Measurements from ENCODE around the gene SCGB1A1.

SCGB1A1 gene

GRCh38 chr11:62402960-62403730, 15.7 kb upstream of the SCGB1A1 start:
- FAIRE-seq (no peak), DNase-seq (ENCODE audit: insufficient read length, low spot score) (no peak)

GRCh38 chr11:62404435-62404834, 14.4 kb upstream of the SCGB1A1 start:
- TF ChIP-seq POLR2AphosphoS5 (IDR thresholded peaks at IDR 0.05; ENCODE audit: low read depth, low read length): no peak
- no peak for TF ChIP-seq POLR2A (IDR thresholded peaks at IDR 0.05; ENCODE audit: low read depth, low read length)
- no peak for TF ChIP-seq SPI1 (IDR thresholded peaks at IDR 0.05; ENCODE audit: low read depth, low read length)
- TF ChIP-seq POU2F2 (IDR thresholded peaks at IDR 0.05; ENCODE audit: low read depth, low read length): no peak
- no peak for TF ChIP-seq TAF1 (IDR thresholded peaks at IDR 0.05; ENCODE audit: low read depth, low read length)
- TF ChIP-seq PAX5 (IDR thresholded peaks at IDR 0.05; ENCODE audit: insufficient read depth, low read length, severe bottlenecking): no peak
- FAIRE-seq (no peak), DNase-seq (ENCODE audit: insufficient read length, low spot score) (no peak)

More at GRCh38 chr11:62402960-62403730, 15.7 kb upstream of the SCGB1A1 start:
- no peak for TF ChIP-seq PAX5 (IDR thresholded peaks at IDR 0.05; ENCODE audit: insufficient read depth, low read length, severe bottlenecking)

- FAIRE-seq (no peak), DNase-seq (ENCODE audit: insufficient read length, low spot score) (no peak)
- no peak for TF ChIP-seq PAX5 (IDR thresholded peaks at IDR 0.05; ENCODE audit: insufficient read depth, low read length, severe bottlenecking)
- no peak for TF ChIP-seq POLR2A (IDR thresholded peaks at IDR 0.05; ENCODE audit: low read depth, low read length)
- TF ChIP-seq SPI1 (IDR thresholded peaks at IDR 0.05; ENCODE audit: low read depth, low read length): no peak
- no peak for TF ChIP-seq POU2F2 (IDR thresholded peaks at IDR 0.05; ENCODE audit: low read depth, low read length)
- TF ChIP-seq TAF1 (IDR thresholded peaks at IDR 0.05; ENCODE audit: low read depth, low read length): no peak
- no peak for TF ChIP-seq POLR2AphosphoS5 (IDR thresholded peaks at IDR 0.05; ENCODE audit: low read depth, low read length)
Measured at GRCh38 chr11:62404901-62405300, 13.9 kb upstream of the SCGB1A1 start.

- DNase-seq (ENCODE audit: insufficient read length, low spot score): no peak
- TF ChIP-seq SPI1 (IDR thresholded peaks at IDR 0.05; ENCODE audit: low read depth, low read length): no peak
- TF ChIP-seq POLR2A (IDR thresholded peaks at IDR 0.05; ENCODE audit: low read depth, low read length): no peak
- TF ChIP-seq POU2F2 (IDR thresholded peaks at IDR 0.05; ENCODE audit: low read depth, low read length): no peak
- TF ChIP-seq TAF1 (IDR thresholded peaks at IDR 0.05; ENCODE audit: low read depth, low read length): no peak
- TF ChIP-seq PAX5 (IDR thresholded peaks at IDR 0.05; ENCODE audit: insufficient read depth, low read length, severe bottlenecking): no peak
- TF ChIP-seq POLR2AphosphoS5 (IDR thresholded peaks at IDR 0.05; ENCODE audit: low read depth, low read length): no peak
- FAIRE-seq: no peak
Measured at GRCh38 chr11:62406034-62406433, 12.8 kb upstream of the SCGB1A1 start.

- FAIRE-seq: no peak
- no peak for DNase-seq (ENCODE audit: insufficient read length, low spot score)
- no peak for TF ChIP-seq SPI1 (IDR thresholded peaks at IDR 0.05; ENCODE audit: low read depth, low read length)
- TF ChIP-seq PAX5 (IDR thresholded peaks at IDR 0.05; ENCODE audit: insufficient read depth, low read length, severe bottlenecking): no peak
Measured at GRCh38 chr11:62409831-62410230, 9.0 kb upstream of the SCGB1A1 start.

- DNase-seq (ENCODE audit: insufficient read length, low spot score): no peak
- TF ChIP-seq TAF1 (IDR thresholded peaks at IDR 0.05; ENCODE audit: low read depth, low read length) (no peak), POLR2AphosphoS5 (IDR thresholded peaks at IDR 0.05; ENCODE audit: low read depth, low read length) (no peak)
- FAIRE-seq: no peak
Measured at GRCh38 chr11:62410972-62411371, 7.9 kb upstream of the SCGB1A1 start.

GRCh38 chr11:62411524-62411923, 7.3 kb upstream of the SCGB1A1 start:
- FAIRE-seq: no peak
- TF ChIP-seq SPI1 (IDR thresholded peaks at IDR 0.05; ENCODE audit: low read depth, low read length): no peak
- no peak for TF ChIP-seq POLR2AphosphoS5 (IDR thresholded peaks at IDR 0.05; ENCODE audit: low read depth, low read length)
- no peak for TF ChIP-seq POU2F2 (IDR thresholded peaks at IDR 0.05; ENCODE audit: low read depth, low read length)

GRCh38 chr11:62413060-62413696, 5.7 kb upstream of the SCGB1A1 start:
- FAIRE-seq: no peak
- DNase-seq (ENCODE audit: insufficient read length, low spot score): no peak

More at GRCh38 chr11:62411524-62411923, 7.3 kb upstream of the SCGB1A1 start:
- no peak for DNase-seq (ENCODE audit: insufficient read length, low spot score)

GRCh38 chr11:62416596-62416995, 2.2 kb upstream of the SCGB1A1 start:
- TF ChIP-seq SPI1 (IDR thresholded peaks at IDR 0.05; ENCODE audit: low read depth, low read length) (no peak), POLR2AphosphoS5 (IDR thresholded peaks at IDR 0.05; ENCODE audit: low read depth, low read length) (no peak), TAF1 (IDR thresholded peaks at IDR 0.05; ENCODE audit: low read depth, low read length) (no peak), POU2F2 (IDR thresholded peaks at IDR 0.05; ENCODE audit: low read depth, low read length) (no peak), PAX5 (IDR thresholded peaks at IDR 0.05; ENCODE audit: insufficient read depth, low read length, severe bottlenecking) (no peak), POLR2A (IDR thresholded peaks at IDR 0.05; ENCODE audit: low read depth, low read length) (no peak)
- FAIRE-seq (no peak), DNase-seq (ENCODE audit: insufficient read length, low spot score) (no peak)

More at GRCh38 chr11:62413060-62413696, 5.7 kb upstream of the SCGB1A1 start:
- TF ChIP-seq POLR2A (IDR thresholded peaks at IDR 0.05; ENCODE audit: low read depth, low read length) (no peak), TAF1 (IDR thresholded peaks at IDR 0.05; ENCODE audit: low read depth, low read length) (no peak), POU2F2 (IDR thresholded peaks at IDR 0.05; ENCODE audit: low read depth, low read length) (no peak), POLR2AphosphoS5 (IDR thresholded peaks at IDR 0.05; ENCODE audit: low read depth, low read length) (no peak), SPI1 (IDR thresholded peaks at IDR 0.05; ENCODE audit: low read depth, low read length) (no peak), PAX5 (IDR thresholded peaks at IDR 0.05; ENCODE audit: insufficient read depth, low read length, severe bottlenecking) (no peak)

GRCh38 chr11:62418136-62418535, 697 bp upstream of the SCGB1A1 start:
- DNase-seq (ENCODE audit: insufficient read length, low spot score): no peak
- TF ChIP-seq POLR2A (IDR thresholded peaks at IDR 0.05; ENCODE audit: low read depth, low read length): no peak
- no peak for TF ChIP-seq POU2F2 (IDR thresholded peaks at IDR 0.05; ENCODE audit: low read depth, low read length)
- no peak for TF ChIP-seq POLR2AphosphoS5 (IDR thresholded peaks at IDR 0.05; ENCODE audit: low read depth, low read length)
- TF ChIP-seq PAX5 (IDR thresholded peaks at IDR 0.05; ENCODE audit: insufficient read depth, low read length, severe bottlenecking): no peak
- no peak for TF ChIP-seq SPI1 (IDR thresholded peaks at IDR 0.05; ENCODE audit: low read depth, low read length)
- no peak for TF ChIP-seq TAF1 (IDR thresholded peaks at IDR 0.05; ENCODE audit: low read depth, low read length)
- FAIRE-seq: no peak

Data from GM12891 (cell line).